CD4-positive, alpha-beta T cell treated with Interleukin-4 for 1 hour (primary cell): ENCODE measurements around the gene DPYSL5.

ENCODE experiments used
- DNase-seq, 2 donors: peaks; one replicate each; pipeline ENCODE4 v3.0.0-alpha.2; 2020 to 2022

DPYSL5 gene

DNA sequence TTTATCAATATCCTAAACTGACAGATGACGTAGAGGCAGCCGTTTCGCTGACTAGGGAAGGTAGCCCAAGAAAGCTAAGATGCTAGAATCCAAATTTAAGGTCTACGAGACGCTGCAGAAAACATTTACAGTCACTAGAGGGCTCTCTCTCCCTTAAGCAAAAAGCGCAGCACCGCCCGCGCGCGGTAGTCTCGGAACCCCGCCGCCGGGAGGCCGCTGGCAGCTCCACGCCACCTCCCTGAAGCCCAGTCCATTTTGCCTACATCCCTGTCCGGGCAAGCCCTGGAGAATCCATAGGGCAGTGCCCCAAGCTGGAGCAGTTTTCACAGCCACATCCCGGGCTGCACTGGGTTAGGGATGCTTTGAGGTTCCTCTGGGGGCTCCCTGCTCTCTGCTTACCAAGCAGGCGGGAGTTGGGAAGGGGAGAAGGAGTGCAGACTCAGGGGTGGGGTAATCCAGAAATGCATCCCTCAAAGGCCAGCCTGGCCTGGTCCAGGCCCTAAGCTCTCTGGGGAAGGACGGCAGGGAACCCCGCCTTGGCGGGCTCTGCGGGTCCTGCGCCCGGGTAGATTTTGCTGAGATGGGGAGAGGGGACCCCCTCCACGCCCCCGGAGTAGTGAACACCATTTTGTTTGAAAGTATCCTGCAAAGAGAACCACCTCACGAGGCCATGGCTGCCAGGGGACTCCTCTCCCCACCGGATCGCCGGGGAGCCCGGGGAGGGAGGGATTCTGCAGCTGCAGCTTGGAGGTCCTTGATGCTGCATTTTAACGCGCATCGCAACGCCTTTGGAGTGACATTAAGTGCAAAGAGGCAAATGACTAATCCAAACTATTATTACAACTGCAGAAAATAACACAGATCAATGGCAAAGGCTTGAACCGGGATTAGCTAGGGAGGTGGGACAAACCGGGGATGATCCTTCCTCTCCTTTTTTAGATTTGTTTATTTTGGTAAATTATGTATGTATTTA, 1.3 kb upstream of the DPYSL5 start:
- peak; percentile 55 to 63 for DNase-seq

GRCh38 chr2:26847307-26847654, 651 bp upstream of the DPYSL5 start:
- DNase-seq: no peak

GRCh38 chr2:26848336-26849055, 564 bp downstream of the DPYSL5 start:
- DNase-seq: peak in 1 of 2 donors; percentile 8

DNA sequence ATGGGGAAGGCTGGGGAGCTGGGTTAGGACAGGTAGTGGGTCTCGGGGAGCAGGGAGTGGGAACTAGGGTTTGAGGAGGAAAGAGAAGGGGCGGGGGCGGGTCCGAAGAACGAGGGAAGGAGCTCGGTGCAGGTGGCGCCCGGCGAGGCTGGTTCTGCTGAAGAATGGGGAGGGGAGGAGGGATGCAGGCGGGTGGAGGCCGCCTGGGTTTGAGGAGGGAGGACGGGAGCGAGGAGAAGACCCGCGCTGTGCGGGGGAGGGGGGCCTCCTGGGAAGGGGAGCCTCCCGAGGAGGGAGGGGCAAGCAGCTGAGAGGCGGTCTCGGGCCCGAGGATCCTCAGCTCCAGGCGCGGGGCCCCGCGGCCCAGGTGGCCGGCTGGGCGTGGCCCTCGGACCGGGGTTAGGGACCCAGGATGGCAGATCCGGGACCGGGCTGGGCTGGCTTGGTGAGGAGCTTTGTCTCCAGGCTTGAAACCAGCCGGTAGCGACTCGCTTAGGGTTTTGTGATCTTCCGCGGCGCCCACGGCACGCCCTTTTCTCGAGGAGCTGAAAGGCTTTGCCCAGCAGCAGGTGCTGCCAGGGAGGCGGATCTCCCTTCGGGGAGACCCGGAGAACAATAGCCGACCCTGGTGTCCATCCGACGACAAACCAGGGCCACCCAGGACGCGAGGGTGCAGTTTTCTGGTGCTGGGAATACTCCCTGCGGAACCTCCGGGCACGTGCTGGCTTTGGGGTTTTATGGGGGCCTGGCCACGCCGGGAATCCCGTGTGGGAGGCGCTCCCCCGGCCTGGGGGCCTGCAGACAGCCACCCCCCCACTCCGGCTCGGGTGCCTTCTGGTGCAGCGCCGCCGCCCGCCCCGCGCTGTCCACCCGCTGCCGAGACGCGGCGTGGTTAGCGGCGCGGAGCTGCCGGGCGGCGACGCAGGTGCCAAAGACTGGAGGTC, 1.4 kb downstream of the DPYSL5 start:
- no peak for DNase-seq

- no peak for DNase-seq
These were observed 2.1 kb downstream of the DPYSL5 start for GRCh38 chr2:26850000-26850431.

DNA sequence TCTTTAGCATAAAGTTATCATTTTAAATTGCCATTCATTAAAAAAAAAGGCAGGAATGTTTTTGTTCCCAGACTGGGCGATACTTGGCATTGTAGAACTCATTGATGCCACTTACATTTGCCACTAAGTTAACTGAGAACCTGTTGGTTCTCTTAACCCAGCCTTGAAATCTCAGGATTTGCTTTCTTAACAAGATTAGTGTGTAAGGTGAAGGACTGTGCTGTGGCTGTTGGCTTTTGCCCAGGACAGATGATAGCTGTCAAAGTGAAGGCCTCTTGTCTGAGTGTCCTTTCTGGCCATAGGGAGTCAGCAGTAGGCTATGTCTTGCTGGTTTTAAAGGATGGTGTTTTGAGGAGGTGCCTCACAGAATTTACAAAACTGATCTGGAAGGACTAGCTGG, 2.6 kb downstream of the DPYSL5 start:
- DNase-seq: no peak

GRCh38 chr2:26852405-26853306, 4.7 kb downstream of the DPYSL5 start:
- DNase-seq: no peak

GRCh38 chr2:26853751-26854150, 5.8 kb downstream of the DPYSL5 start:
- DNase-seq: no peak

DNA sequence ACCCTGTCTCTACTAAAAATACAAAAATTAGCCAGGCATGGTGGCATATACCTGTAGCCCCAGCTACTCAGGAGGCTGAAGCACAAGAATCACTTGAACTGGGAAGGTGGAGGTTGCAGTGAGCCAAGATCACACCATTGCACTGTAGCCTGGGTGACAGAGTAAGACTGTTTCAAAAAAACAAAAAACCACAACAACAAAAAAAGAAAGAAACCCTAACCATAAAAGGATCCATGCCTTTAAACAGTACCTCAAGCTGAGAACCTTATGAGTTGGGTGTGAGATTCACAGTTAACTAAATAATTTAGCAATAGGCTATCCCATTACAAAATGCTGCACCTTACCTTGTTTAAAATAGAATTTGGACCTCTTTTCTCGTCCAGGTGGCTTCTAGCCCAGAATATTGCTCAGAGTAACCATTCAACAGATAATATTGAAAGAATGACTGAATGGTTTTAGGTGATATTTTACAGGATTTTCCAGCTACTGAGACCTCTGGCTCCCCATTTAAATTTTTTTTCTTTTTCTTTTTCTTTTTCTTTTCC, 6.4 kb downstream of the DPYSL5 start:
- DNase-seq: no peak

- DNase-seq: no peak
These were observed 7.5 kb downstream of the DPYSL5 start for GRCh38 chr2:26855466-26855865.

GRCh38 chr2:26859622-26860021, 11.7 kb downstream of the DPYSL5 start:
- DNase-seq: no peak

DNA sequence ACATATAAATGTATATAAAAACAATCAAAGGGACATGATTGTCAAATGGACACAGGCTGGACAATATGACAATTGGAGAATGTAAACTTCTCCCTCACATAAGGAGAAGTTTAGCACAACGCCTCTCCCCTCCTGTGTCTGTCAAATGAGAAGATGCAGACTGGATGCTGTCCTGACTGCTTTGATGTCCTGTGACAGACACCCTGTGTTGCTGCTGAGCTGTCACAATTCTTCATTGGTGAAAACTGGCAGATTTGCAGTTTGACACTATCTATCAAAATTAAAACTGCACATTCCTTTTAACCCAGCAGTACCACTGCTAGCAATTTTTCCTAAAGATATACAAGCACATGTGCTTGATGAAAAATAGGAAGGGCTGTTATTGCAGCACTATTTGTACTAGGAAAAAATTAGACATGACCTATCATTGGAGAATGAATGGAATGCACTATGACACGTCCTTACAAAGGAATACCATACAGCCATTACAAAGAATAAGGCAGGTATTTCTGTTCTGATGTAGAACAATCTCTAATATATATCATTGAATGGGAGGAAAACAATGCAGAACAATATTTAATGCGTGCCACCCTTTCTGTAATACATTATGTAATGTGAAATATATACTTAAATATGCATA, 12.4 kb downstream of the DPYSL5 start:
- DNase-seq: no peak

GRCh38 chr2:26861610-26862224, 13.8 kb downstream of the DPYSL5 start:
- DNase-seq: no peak

DNA sequence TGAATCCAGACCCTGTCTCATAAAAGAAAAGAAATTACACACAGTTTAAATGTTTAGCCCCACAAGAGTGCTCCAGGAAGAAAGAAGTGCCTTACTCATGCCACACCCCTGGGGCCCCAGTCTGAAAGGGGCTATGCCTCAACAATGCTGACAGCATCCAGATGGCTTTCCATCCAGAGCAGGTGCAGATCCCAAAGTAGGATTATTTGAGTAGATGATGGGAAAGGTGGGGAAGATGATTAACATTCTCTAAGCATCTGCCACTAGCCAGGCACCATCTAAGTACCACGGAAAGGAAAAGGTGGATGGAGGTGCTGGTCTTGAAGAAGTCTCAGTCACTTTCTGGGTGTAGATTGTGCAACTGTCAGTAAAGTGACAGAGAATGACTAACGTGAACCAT, 16.3 kb downstream of the DPYSL5 start:
- DNase-seq: no peak

DNA sequence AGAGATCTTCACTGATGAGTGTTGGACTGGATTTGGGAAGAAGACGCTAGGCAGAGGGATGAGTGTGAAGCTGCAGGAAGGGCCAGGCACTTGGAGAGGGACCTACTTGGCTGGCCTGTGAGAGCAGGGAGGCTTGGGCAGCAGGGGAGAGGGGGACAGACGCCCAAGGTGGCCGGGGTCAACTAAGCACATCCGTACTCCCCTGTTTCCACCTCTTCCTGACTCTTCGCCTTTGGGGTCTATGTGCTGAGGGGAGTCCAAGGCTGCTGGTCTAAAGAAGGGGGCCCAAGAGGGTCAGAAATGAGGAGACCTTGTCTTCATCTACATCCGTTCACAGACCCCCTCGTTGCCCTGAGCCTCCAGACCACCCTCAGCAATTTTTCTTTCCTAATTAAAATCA, 16.7 kb downstream of the DPYSL5 start:
- no peak for DNase-seq

DNA sequence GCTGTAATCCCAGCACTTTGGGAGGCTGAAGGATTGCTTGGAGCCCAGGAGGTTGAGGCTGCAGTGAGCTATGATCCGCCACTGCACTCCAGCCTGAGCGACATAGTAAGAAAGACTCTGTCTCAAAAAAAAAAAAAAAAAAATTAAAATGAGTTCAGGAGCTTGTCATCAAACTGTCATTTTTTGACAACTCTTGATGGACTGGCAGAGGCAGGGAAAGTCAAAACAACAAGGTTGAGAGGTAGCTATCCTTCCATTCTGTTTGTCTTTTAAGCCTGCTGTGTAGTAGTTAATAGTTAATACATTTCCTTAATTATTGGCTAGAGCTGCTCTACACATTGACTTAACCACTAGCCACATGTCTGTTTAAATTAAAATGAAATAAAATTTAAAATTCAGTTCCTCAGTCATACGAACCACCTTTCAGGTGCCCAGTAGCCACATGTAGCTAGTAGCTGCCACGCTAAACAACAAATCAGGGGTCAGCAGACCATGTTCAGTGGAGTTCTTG, 22.7 kb downstream of the DPYSL5 start:
- no peak for DNase-seq

DNA sequence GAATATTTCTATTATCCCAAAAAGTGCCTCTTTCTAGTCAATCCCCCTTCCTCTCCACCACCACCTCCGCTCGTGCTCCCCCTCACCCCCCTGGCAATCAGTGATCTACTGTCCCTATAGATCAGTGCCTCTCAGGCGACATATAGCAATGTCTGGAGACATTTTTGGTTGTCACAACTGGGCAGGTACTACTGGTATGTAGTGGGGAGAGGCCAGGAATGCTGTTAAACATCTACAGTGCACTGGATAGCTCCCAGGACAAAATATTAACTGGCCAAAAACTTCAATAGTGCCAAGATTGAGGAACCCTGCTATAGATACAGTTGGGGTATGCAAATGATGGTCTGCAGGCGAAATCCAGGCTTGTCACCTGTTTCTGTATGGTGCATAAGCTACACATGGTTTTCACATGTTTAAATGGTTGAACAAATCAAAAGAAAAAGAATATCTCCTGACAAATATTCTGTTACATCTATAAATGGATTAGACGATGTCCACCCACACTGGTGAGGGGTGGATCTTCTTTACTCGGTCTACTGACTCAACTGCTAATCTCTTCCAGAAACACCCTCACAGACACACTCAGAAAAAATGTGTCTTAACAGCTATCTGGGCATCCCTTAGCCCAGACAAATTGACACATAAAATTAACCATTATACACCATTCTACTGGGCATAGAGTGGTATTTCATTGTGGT, 25.5 kb downstream of the DPYSL5 start:
- no peak for DNase-seq

DNA sequence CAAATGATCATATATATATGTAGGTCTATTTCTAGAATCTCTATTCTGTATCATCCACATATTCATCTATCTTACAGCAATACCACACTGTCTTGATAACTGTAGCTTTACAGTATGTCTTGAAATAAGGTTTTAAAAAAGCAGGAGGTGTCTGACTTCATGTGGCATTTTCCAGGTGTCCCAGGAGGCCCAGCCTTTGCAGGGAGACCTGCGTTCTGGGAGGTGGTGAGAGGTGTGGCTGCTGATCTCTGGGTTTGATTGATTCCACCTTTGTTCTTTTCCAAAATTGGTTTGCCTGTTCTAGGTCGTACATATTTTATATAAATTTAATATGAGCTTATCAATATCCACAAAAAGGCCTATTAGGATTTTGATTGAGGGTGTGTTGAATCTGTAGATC, 26.6 kb downstream of the DPYSL5 start:
- no peak for DNase-seq

GRCh38 chr2:26875065-26875634, 27.2 kb downstream of the DPYSL5 start:
- no peak for DNase-seq
